Stimulated activated CD4-positive, alpha-beta T cell treated with anti-CD3 and anti-CD28 coated beads, TNF-alpha, amount 100 ng/mL, for 24 hours (primary cell): Measurements from ENCODE around the gene USP25.
"Not testable (repeated sequence)": the region's sequence is repeated elsewhere in the genome, so short reads cannot be mapped to it uniquely, and the experiment has no call there.

Experiments used
- DNase-seq, 3 experiments: peaks; one replicate each; pipeline ENCODE4 v3.0.0-alpha.2; 2020; ENCODE audit warnings: low read depth in 3 of 3

Gene USP25

GRCh38 chr21:15732290-15732995, 2.7 kb downstream of the USP25 start:
- no peak for DNase-seq

GRCh38 chr21:15732996-15733329, 3.2 kb downstream of the USP25 start:
- DNase-seq, result no peak

GRCh38 chr21:15735409-15735808, 5.6 kb downstream of the USP25 start:
- DNase-seq, result no peak

- DNase-seq, result not testable (repeated sequence)
Measured at GRCh38 chr21:15735931-15736330, 6.1 kb downstream of the USP25 start.

GRCh38 chr21:15738779-15739178, 9.0 kb downstream of the USP25 start:
- not testable (repeated sequence) for DNase-seq

GRCh38 chr21:15740383-15740782, 10.6 kb downstream of the USP25 start:
- DNase-seq, result no peak

GRCh38 chr21:15741510-15741909, 11.7 kb downstream of the USP25 start:
- no peak for DNase-seq

- DNase-seq, result no peak
Measured at GRCh38 chr21:15742052-15742670, 12.4 kb downstream of the USP25 start.

- DNase-seq, result no peak
Measured at GRCh38 chr21:15742694-15743093, 12.9 kb downstream of the USP25 start.

GRCh38 chr21:15743593-15743992, 13.8 kb downstream of the USP25 start:
- DNase-seq, result no peak

GRCh38 chr21:15744926-15745325, 15.1 kb downstream of the USP25 start:
- DNase-seq, result no peak

- no peak for DNase-seq
Measured at GRCh38 chr21:15748586-15748985, 18.8 kb downstream of the USP25 start.

GRCh38 chr21:15749082-15749860, 19.5 kb downstream of the USP25 start:
- no peak for DNase-seq

- no peak for DNase-seq
Measured at GRCh38 chr21:15749861-15750159, 20.0 kb downstream of the USP25 start.

GRCh38 chr21:15751037-15751436, 21.3 kb downstream of the USP25 start:
- no peak for DNase-seq

GRCh38 chr21:15751546-15751945, 21.8 kb downstream of the USP25 start:
- no peak for DNase-seq

GRCh38 chr21:15752763-15753407, 23.1 kb downstream of the USP25 start:
- no peak for DNase-seq

- DNase-seq, result no peak
Measured at GRCh38 chr21:15753741-15754140, 24.0 kb downstream of the USP25 start.

- no peak for DNase-seq
Measured at GRCh38 chr21:15754640-15755039, 24.9 kb downstream of the USP25 start.

GRCh38 chr21:15755125-15755524, 25.3 kb downstream of the USP25 start:
- DNase-seq, result no peak

- DNase-seq, result no peak
Measured at GRCh38 chr21:15759469-15759868, 29.7 kb downstream of the USP25 start.

GRCh38 chr21:15761507-15762100, 31.8 kb downstream of the USP25 start:
- no peak for DNase-seq
